ENCODE results near the gene INPP5D. TPM values are rescaled to one million over a fixed set of nuclear protein-coding genes. Genes with fewer than 3 reads are reported as not detected.

INPP5D gene
- total and polyA plus RNA-seq, 4 donors = 2.9 to 18.8 (median 6.6) TPM

GRCh38 chr2:233040571-233040970, 19.6 kb upstream of the INPP5D start:
- Histone ChIP-seq H3K9ac (ENCODE audit: low read depth in 1 of 2, low read length in 2 of 2) (no peak overlapping the region), H3K27me3 (ENCODE audit: control insufficient read depth in 4 of 4, insufficient read depth in 4 of 4, low read length in 3 of 4) (no peaks in the 10 kb centered on the region), H3K27ac (ENCODE audit: low read depth in 1 of 2, low read length in 2 of 2) (no peak overlapping the region), H3K9me3 (ENCODE audit: control insufficient read depth in 4 of 4, low read length in 3 of 4) (no peaks in the 10 kb centered on the region), H3K36me3 (ENCODE audit: control insufficient read depth in 4 of 4, insufficient read depth in 3 of 4, low read depth in 1 of 4, low read length in 3 of 4) (no peaks in the 10 kb centered on the region), H3K4me1 (ENCODE audit: control insufficient read depth in 4 of 4, insufficient read depth in 4 of 4, low read length in 3 of 4) (peaks cover 0 to 5% (median 4%) of the 10 kb centered on the region in 4 donors), H3K4me3 (ENCODE audit: low read depth in 1 of 3, low read length in 3 of 3) (no peak overlapping the region)
- TF ChIP-seq JUND (IDR thresholded peaks at IDR 0.05) (no peak), YY1 (IDR thresholded peaks at IDR 0.05) (no peak), RAD21 (IDR thresholded peaks at IDR 0.05) (no peak), REST (IDR thresholded peaks at IDR 0.05) (no peak), NR2F2 (IDR thresholded peaks at IDR 0.05) (no peak)
- 95% methylated on average over 4 of the region's 4 CpGs for WGBS
- no peak for DNase-seq (ENCODE audit: low spot score)

- no peak overlapping the region for H3K27ac ChIP-seq (ENCODE audit: low read depth in 1 of 2, low read length in 2 of 2)
- H3K27me3 ChIP-seq (ENCODE audit: control insufficient read depth in 4 of 4, insufficient read depth in 4 of 4, low read length in 3 of 4) = no peaks in the 10 kb centered on the region
- no peak for DNase-seq (ENCODE audit: low spot score)
- WGBS = 82% methylated on average over 10 of the region's 10 CpGs
- H3K4me3 ChIP-seq (ENCODE audit: low read depth in 1 of 3, low read length in 3 of 3) = no peak overlapping the region
- H3K9me3 ChIP-seq (ENCODE audit: control insufficient read depth in 4 of 4, low read length in 3 of 4) = no peaks in the 10 kb centered on the region
- no peaks in the 10 kb centered on the region for H3K36me3 ChIP-seq (ENCODE audit: control insufficient read depth in 4 of 4, insufficient read depth in 3 of 4, low read depth in 1 of 4, low read length in 3 of 4)
- no peak for TF ChIP-seq REST (IDR thresholded peaks at IDR 0.05)
- no peak for TF ChIP-seq TAF1 (conservative IDR thresholded peaks at IDR 0.05)
- TF ChIP-seq HNF4A (conservative IDR thresholded peaks at IDR 0.05) = no peak
- no peak for TF ChIP-seq NR2F2 (IDR thresholded peaks at IDR 0.05)
- no peak for TF ChIP-seq ATF3 (IDR thresholded peaks at IDR 0.05)
- no peak for TF ChIP-seq JUND (IDR thresholded peaks at IDR 0.05)
- no peak for TF ChIP-seq YY1 (IDR thresholded peaks at IDR 0.05)
- H3K4me1 ChIP-seq (ENCODE audit: control insufficient read depth in 4 of 4, insufficient read depth in 4 of 4, low read length in 3 of 4) = peaks cover 0 to 5% (median 4%) of the 10 kb centered on the region in 4 donors
- no peak overlapping the region for H3K9ac ChIP-seq (ENCODE audit: low read depth in 1 of 2, low read length in 2 of 2)
These were observed 18.3 kb upstream of the INPP5D start for GRCh38 chr2:233041722-233042323.

GRCh38 chr2:233042549-233042948, 17.6 kb upstream of the INPP5D start:
- Histone ChIP-seq H3K4me1 (ENCODE audit: control insufficient read depth in 4 of 4, insufficient read depth in 4 of 4, low read length in 3 of 4) (peaks cover 0 to 5% (median 4%) of the 10 kb centered on the region in 4 donors), H3K4me3 (ENCODE audit: low read depth in 1 of 3, low read length in 3 of 3) (no peak overlapping the region), H3K36me3 (ENCODE audit: control insufficient read depth in 4 of 4, insufficient read depth in 3 of 4, low read depth in 1 of 4, low read length in 3 of 4) (no peaks in the 10 kb centered on the region), H3K27me3 (ENCODE audit: control insufficient read depth in 4 of 4, insufficient read depth in 4 of 4, low read length in 3 of 4) (no peaks in the 10 kb centered on the region), H3K9me3 (ENCODE audit: control insufficient read depth in 4 of 4, low read length in 3 of 4) (no peaks in the 10 kb centered on the region), H3K27ac (ENCODE audit: low read depth in 1 of 2, low read length in 2 of 2) (no peak overlapping the region), H3K9ac (ENCODE audit: low read depth in 1 of 2, low read length in 2 of 2) (no peak overlapping the region)
- no peak for TF ChIP-seq ATF3 (IDR thresholded peaks at IDR 0.05)
- no peak for TF ChIP-seq SP1 (IDR thresholded peaks at IDR 0.05)
- TF ChIP-seq RAD21 (IDR thresholded peaks at IDR 0.05) = no peak
- no peak for TF ChIP-seq FOXA2 (IDR thresholded peaks at IDR 0.05)
- no peak for TF ChIP-seq HNF4G (IDR thresholded peaks at IDR 0.05)
- no peak for TF ChIP-seq NR2F2 (IDR thresholded peaks at IDR 0.05)
- no peak for DNase-seq (ENCODE audit: low spot score)
- whole genome bisulfite sequencing = 92% methylated on average over 9 of the region's 9 CpGs

Data from liver (tissue), 9 donors.